ENCODE results near the gene ARHGEF4.
"Not testable (repeated sequence)": the region's sequence is repeated elsewhere in the genome, so short reads cannot be mapped to it uniquely, and the experiment has no call there.

Gene ARHGEF4

DNA sequence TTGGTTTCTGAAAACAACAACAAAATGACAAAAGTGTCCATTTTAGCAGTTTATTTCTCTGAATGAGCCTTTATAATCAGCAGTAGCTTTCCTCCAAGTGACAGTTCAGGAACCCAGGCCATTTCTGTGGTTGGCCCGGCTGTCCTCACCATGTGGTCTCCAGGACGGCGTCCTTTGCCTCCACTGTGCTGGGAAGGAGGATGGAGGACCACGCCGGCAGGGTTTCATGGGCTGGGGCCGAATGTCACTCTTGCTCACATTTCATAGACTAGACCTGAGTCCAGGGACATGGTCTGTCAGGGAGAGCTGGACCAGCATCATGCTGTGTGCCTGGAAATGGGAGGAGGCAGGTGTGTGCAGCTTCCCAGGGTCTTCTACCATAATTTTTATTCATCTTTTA is 50.9 kb downstream of the ARHGEF4 start:
- DNase-seq, result no peak

- no peak for DNase-seq
Observed at GRCh38 chr2:130890941-130891669, 54.4 kb downstream of the ARHGEF4 start.

GRCh38 chr2:130891966-130892365 is 55.3 kb downstream of the ARHGEF4 start:
- no peak for DNase-seq

DNA sequence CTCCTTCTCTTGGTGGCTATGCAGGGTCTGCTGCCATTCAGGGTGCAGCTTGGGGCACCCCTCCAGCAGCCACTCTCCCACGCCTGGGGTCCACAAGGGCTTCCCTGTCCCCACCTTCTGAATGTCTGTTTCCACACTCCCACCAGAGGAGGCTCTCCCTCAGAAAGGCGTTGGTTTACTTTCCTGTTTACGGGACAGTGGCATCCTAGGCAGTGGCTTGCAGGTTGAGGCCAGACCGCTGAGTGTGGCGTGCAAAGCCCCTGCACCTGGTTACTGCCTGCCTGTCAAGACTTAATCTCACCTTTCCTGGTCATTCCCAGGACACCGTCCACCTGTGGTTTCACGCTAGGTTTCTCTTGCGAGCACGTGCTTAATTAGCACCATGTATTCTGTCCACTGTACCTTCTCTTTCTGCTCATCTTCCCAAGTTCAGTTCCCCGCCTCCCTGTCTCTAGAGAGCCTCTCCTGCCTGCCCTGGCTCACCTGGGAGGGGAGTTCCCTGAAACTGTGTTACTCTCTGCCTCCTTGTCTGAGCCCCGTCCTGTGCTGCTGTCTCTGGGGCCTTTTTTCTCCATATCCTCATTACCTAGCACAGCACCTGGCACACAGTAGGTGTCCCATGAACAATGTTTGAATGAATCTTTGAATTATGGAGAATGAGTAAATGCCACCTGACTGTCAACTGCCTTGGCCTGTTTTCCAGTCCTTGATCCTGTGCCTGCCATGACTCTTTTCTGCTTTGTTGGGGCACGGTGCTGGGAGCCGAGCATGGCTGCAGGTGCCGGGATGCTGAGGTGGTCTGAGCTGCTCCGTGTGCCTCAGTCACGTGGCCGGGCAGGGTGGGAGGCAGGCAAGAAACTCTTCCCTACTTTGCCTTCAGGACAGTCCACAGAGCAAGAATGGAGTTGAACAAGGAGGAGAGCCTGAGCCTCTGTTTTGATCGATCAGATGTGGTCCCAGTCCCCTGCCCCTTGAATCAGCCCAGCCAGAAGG is 56.4 kb downstream of the ARHGEF4 start:
- no peak for DNase-seq

DNA sequence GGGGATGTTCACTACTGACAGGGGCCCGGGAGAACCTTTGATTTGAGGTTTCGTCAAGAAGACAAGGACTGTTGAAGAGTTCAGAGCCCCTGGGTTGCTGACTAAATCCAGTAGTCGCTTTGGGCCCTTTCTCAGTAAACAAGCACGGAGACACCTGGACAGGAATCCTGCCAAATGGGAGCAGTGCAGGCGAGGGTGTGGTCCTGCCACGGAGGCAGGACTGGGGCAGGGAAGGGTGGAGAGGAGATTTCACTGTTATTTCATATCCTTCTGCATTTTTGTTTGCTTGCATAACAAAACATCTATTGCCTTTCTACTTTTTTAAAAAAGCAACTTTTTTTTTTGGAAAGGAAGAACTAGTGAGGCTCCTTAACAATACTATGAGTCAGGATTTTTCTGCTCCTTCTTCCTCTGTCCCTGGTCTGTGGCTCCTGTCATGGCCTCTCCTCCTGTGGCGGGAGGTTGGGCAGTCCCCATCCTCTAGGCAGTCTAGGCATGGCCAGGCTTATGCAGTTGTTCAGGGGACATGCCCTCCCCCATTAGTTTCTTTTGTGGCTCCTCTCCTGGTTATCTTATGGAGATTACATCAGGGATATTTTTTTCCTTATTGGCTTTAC is 57.7 kb downstream of the ARHGEF4 start:
- DNase-seq, result no peak

- DNase-seq, result no peak
Observed at GRCh38 chr2:130896813-130897212, 60.1 kb downstream of the ARHGEF4 start.

- no peak for DNase-seq
Observed at GRCh38 chr2:130898553-130898952, 61.8 kb downstream of the ARHGEF4 start.

- DNase-seq, result no peak
Observed at GRCh38 chr2:130899306-130899705, 62.6 kb downstream of the ARHGEF4 start.

DNA sequence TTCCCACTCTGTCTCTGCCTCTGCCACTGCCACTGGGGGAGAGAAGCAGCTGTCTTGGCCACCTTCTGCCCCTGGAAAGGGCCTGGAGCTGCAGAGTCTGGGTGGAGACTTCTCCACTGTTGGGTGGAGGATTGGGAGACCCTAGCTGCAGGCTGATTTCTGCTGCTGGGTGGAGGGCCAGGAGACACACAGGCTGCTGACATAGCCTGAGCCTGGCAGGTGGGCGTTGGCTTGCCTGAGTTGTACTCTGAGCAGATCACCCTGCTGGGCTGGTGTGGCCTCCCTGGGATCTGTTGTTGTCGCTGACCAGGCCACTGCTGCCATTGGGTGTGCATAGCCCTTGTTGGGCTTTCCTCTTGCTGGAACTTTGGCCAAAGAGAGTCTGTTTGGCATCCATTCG is 64.3 kb downstream of the ARHGEF4 start:
- DNase-seq, result no peak

- DNase-seq, result not testable (repeated sequence)
Observed at GRCh38 chr2:130901626-130902025, 64.9 kb downstream of the ARHGEF4 start.

DNA sequence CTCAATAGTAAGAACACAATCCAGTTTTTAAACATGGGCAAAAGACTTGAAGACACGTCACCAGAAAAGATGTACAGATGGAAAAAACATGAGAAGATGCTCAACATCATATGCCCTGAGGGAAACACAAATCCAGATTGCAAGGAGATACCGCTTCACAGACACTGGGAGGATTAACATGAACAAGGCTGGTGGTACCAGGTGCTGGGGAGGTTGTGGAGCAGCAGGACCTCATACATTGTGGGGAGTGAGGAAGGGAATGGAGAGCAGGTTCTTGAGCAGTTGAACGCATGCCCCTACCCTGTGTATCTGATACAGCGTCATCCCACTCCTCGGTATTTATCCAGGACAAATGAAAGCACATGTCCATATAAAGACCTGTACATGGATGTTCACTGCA is 72.1 kb downstream of the ARHGEF4 start:
- DNase-seq, result no peak

- no peak for DNase-seq
Observed at GRCh38 chr2:130910931-130911330, 74.2 kb downstream of the ARHGEF4 start.

DNA sequence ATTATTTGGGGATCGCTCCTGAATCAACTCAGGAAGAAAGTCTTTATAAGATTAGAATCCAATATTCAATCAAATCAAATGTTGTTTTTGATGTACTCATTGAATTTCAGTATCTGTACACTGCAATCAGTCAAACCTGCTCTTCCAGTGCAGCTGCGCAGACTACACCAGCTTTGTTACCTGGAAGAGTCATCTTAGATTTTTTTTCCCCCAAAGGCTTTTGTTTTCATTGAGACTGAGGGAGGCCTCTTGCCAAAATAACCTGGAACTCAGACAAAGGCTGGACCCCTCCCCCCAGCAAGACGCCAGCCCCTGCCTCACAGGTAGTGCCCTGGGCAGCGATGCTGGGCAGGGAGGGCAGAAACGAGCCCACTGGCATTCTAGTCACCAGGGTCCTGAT is 74.8 kb downstream of the ARHGEF4 start:
- no peak for DNase-seq

DNA sequence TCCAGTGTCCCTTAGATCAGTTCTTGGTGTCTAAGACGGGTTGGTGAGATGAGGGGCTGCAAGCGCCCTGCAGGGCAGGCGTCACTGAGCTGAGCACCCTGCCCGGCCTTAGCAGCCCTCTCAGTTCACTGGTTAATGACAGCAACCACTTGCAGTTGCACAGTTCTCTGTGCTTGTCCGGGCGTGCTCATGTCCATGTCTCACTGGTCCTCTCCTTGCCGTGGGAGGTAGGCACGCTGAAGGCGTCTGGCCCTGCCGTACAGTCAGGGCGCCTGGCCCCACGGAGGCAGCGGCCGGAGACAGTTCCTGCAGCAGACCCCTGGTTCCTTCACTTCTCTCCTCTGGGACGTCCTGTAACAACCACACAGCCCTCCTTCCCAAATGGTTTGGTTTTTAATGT is 75.3 kb downstream of the ARHGEF4 start:
- no peak for DNase-seq

GRCh38 chr2:130912471-130912870 is 75.8 kb downstream of the ARHGEF4 start:
- DNase-seq, result no peak

GRCh38 chr2:130913891-130914290 is 77.2 kb downstream of the ARHGEF4 start:
- no peak for DNase-seq

GRCh38 chr2:130915149-130915548 is 78.4 kb downstream of the ARHGEF4 start:
- no peak for DNase-seq

- DNase-seq, result no peak
Observed at GRCh38 chr2:130915595-130916437, 79.1 kb downstream of the ARHGEF4 start.

DNA sequence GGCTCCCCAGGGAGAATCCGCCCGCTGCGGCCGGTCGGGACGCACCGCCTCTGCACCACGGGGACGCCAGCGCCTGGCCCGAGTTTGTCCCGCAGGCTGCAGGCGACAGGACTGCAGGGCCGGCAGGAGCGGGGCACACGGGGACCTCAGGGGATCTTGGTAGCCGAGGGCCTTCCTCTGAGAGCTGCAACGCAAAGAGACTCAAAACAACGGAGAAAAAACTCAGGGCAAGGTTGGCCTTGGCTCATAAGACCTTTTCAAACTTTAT is 79.7 kb downstream of the ARHGEF4 start:
- no peak for DNase-seq

DNA sequence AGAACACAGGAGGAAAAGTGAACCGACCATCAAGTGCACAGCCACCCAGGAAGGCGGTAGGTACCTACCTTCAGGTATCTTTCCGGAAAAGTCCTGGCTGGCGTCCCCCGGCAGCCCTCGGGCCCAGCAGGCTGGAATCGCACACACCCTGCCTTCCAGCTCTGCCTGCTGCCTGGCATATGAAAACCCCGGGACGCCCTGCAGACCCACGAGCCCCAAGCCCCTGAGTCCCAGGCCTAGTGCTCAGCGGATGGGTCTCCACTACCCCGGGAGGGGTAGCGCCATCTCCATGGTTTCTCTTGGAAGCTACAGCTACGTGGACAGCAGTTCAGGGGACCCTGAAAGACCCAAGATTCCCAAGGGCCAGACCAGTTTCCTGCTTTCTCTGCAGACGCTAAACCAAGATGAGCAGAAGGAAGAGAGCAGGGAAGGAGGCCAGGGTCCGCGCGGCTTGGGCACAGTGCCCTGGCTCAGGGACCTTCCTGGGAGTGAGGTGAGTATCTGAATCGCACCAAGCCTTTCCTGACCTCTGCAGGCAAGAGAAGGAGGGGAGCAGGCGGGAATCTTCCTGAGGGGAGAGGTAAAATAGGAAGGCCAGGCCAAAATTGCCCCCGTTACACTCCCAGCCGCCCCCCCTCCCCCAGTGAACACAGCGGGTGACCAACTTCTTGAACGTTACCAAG is 80.4 kb downstream of the ARHGEF4 start:
- DNase-seq, result no peak

DNA sequence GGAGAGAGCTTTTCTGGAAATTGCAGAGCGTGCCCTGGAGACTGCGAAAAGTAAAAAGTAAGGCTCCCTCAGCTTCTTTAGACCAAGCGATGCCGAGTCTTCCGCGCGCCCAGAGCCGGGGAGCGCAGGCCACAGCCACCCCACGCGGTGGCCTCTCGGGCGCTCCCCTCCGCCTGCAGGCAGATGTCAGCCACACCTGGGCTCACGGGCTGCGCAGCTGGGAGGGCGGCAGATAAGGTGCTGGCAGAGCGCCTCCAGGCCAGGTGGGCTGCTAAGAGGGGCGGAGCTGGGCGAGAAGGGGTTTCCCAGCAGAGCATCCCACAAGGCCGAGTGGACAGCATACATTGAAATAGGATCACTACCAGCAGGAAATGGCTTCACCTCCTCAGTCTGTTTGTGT is 81.7 kb downstream of the ARHGEF4 start:
- DNase-seq, result no peak

- DNase-seq, result peak; percentile 35
Observed at GRCh38 chr2:130920415-130921163, 83.9 kb downstream of the ARHGEF4 start.

Measured in inflammatory macrophage treated with lipopolysaccharide for 4 hours (primary cell).